K562 (cell line): ENCODE data around the gene QARS1. TPM values are rescaled to one million over a fixed set of nuclear protein-coding genes. Genes with fewer than 3 reads are reported as not detected.

ENCODE experiments used
- ATAC-seq: fragments of 200-7000 bp; cut with Tn5 transposase; 3 replicates; pipeline ENCODE4 v1.9.1; 2020; ENCODE audit warnings: moderate library complexity
- BruUV-seq: library from RNA; stranded (reverse); fragments of 400-500 nt; replicated peaks from 2 replicates; lab custom pipeline; 2021; lab: Mats Ljungman, UMichigan
- CTCF ChIA-PET: fragments of 300-600 bp; formaldehyde crosslinking; extraction: SDS; loops from one replicate; lab custom pipeline; 2021; ENCODE audit warnings: low intra/inter-chr PET ratio; lab: Yijun Ruan, JAX
- POLR2A ChIA-PET: fragments of 300-600, 350-650 bp; sonication (Branson Sonifier 250); formaldehyde crosslinking; extraction: SDS; loops from one replicate; lab custom pipeline; 2021; ENCODE audit warnings: antibody characterized with exemption, inconsistent platforms; lab: Yijun Ruan, JAX
- DNase-seq, 4 experiments: peaks; one replicate each; pipeline versions ENCODE4 v3.0.0 to v3.0.0-alpha.2; 2011 to 2018; ENCODE audit warnings: low spot score in 3 of 4, mixed read lengths in 3 of 4; ENCODE audit errors: extremely low read depth in 1 of 4
- FAIRE-seq: peaks from 2 replicates; lab custom pipeline; 2011; peaks lifted over from hg19 to GRCh38; lab: Jason Lieb, UNC
- H2AFZ ChIP-seq: 2 replicates; pipeline ENCODE4 v1.6.0; 2011; ENCODE audit warnings: low read depth, low read length, control low read depth, inconsistent platforms
- H3K27ac ChIP-seq: fragments of 200-600 bp; 3 replicates; pipeline ENCODE4 v1.8.0; 2011; ENCODE audit warnings: low read depth, mild to moderate bottlenecking, control low read depth, inconsistent platforms, low read length, moderate library complexity, mixed read lengths; ENCODE audit errors: extremely low read depth
- H3K27me3 ChIP-seq, 2 experiments: fragments of 300-600 bp in 1 of 2; 2 replicates in 1 of 2; 3 replicates in 1 of 2; pipeline versions ENCODE4 v1.6.0 to v1.8.0; 2011; ENCODE audit warnings: inconsistent platforms in 2 of 2, low read length in 2 of 2, mild to moderate bottlenecking in 1 of 2, mixed read lengths in 1 of 2, moderate library complexity in 1 of 2; ENCODE audit not compliant: control insufficient read depth in 2 of 2, insufficient read depth in 2 of 2
- H3K36me3 ChIP-seq: fragments of 300-600 bp; 3 replicates; pipeline ENCODE4 v1.8.0; 2011; ENCODE audit warnings: mild to moderate bottlenecking, low read length, inconsistent platforms; ENCODE audit not compliant: control insufficient read depth, insufficient read depth
- H3K4me1 ChIP-seq, 2 experiments: fragments of 200-600 bp in 1 of 2; replicated peaks in 1 of 2; 2 replicates in 1 of 2; 3 replicates in 1 of 2; pipeline versions ENCODE4 v1.5.1 to v1.8.0; 2011; ENCODE audit warnings: inconsistent platforms in 2 of 2, low read length in 2 of 2, mild to moderate bottlenecking in 1 of 2, mixed read lengths in 1 of 2, moderate library complexity in 1 of 2; ENCODE audit not compliant: control insufficient read depth in 2 of 2, insufficient read depth in 2 of 2
- H3K4me2 ChIP-seq: 2 replicates; pipeline ENCODE4 v1.6.1; 2011; ENCODE audit warnings: low read length, control low read depth, inconsistent platforms, mixed read lengths; ENCODE audit not compliant: insufficient read depth
- H3K4me3 ChIP-seq: fragments of 200-600 bp; sonication (generic), shearing (Covaris generic); 2 replicates; pipeline ENCODE4 v1.5.1; 2016; ENCODE audit warnings: control low read depth, inconsistent platforms
- H3K79me2 ChIP-seq: fragments of 200-600 bp; 3 replicates; pipeline ENCODE4 v1.8.0; 2011; ENCODE audit warnings: low read length, inconsistent platforms; ENCODE audit not compliant: control insufficient read depth, insufficient read depth
- H3K9ac ChIP-seq, 2 experiments: 2 replicates each; pipeline versions ENCODE4 v1.6.0 to v1.6.1; 2011; ENCODE audit warnings: low read depth in 2 of 2, low read length in 2 of 2, control low read depth in 1 of 2, inconsistent platforms in 1 of 2, mild to moderate bottlenecking in 1 of 2, mixed read lengths in 1 of 2; ENCODE audit not compliant: insufficient read depth in 1 of 2
- H3K9me1 ChIP-seq: one replicate; pipeline ENCODE4 v1.6.0; 2011; ENCODE audit warnings: inconsistent platforms, mild to moderate bottlenecking, low read length, moderate library complexity; ENCODE audit not compliant: control insufficient read depth, insufficient read depth
- H3K9me3 ChIP-seq: replicated peaks from 2 replicates; pipeline ENCODE4 v1.5.1; 2011; ENCODE audit warnings: low read depth, low read length, inconsistent platforms; ENCODE audit not compliant: control insufficient read depth, insufficient read depth
- H4K20me1 ChIP-seq: replicated peaks from 2 replicates; pipeline ENCODE4 v1.6.1; 2011; ENCODE audit warnings: low read length, inconsistent platforms, mixed read lengths; ENCODE audit not compliant: control insufficient read depth, insufficient read depth
- CBX1 ChIP-seq: sonication (generic); IDR thresholded peaks from 2 replicates; pipeline ENCODE4 v1.6.1; 2016; ENCODE audit warnings: antibody characterized with exemption, low read depth, mild to moderate bottlenecking
- CHCHD3 ChIP-seq: fragments of 250-450 bp; sonication (Bioruptor Pico); IDR thresholded peaks from 2 replicates; pipeline ENCODE4 v2.1.2; 2022; ENCODE audit warnings: mild to moderate bottlenecking
- DIDO1 ChIP-seq: fragments of 450-650 bp; IDR thresholded peaks from 2 replicates; pipeline ENCODE4 v1.6.1; 2016; ENCODE audit warnings: low read depth, missing biosample characterization, missing genetic modification characterization
- HMG20A ChIP-seq: fragments of 450-650 bp; formaldehyde crosslinking; conservative IDR thresholded peaks from 2 replicates; pipeline ENCODE4 v1.4.0; 2020; ENCODE audit warnings: mild to moderate bottlenecking, mixed read lengths
- KLF13 ChIP-seq: fragments of 450-650 bp; IDR thresholded peaks from 2 replicates; pipeline ENCODE4 v1.6.1; 2016; ENCODE audit warnings: missing genetic modification characterization, low read depth, mild to moderate bottlenecking, missing compliant biosample characterization, moderate library complexity, borderline replicate concordance
- NR2F6 ChIP-seq: fragments of 450-650 bp; formaldehyde crosslinking; IDR thresholded peaks from 2 replicates; pipeline ENCODE4 v1.4.0; 2020; ENCODE audit warnings: mild to moderate bottlenecking
- POLR2AphosphoS2 ChIP-seq: IDR thresholded peaks from 2 replicates; pipeline ENCODE4 v1.6.1; 2012; ENCODE audit warnings: low read length, improper control_type of control experiment
- RBM15 ChIP-seq: fragments of 200-400 bp; formaldehyde crosslinking; IDR thresholded peaks from 2 replicates; pipeline ENCODE4 v1.6.1; 2018; ENCODE audit warnings: mild to moderate bottlenecking, low read length, moderate library complexity; ENCODE audit not compliant: insufficient read depth
- SLC30A9 ChIP-seq: fragments of 250-450 bp; sonication (Bioruptor Pico); IDR thresholded peaks from 2 replicates; pipeline ENCODE4 v1.8.0; 2022; ENCODE audit warnings: mild to moderate bottlenecking, moderate library complexity
- SMARCE1 ChIP-seq: fragments of 450-650 bp; IDR thresholded peaks from 2 replicates; pipeline ENCODE4 v1.7.1; 2016; ENCODE audit warnings: mild to moderate bottlenecking
- STAG1 ChIP-seq: sonication (generic); formaldehyde crosslinking; IDR thresholded peaks from 2 replicates; pipeline ENCODE4 v1.5.0; 2020; ENCODE audit warnings: missing genetic modification reagents, borderline replicate concordance
- TCFL5 ChIP-seq: fragments of 250-450 bp; sonication (Bioruptor Pico); conservative IDR thresholded peaks from 2 replicates; pipeline ENCODE4 v1.6.1; 2021; ENCODE audit warnings: mild to moderate bottlenecking, moderate library complexity, matching md5 sums
- ZBTB11 ChIP-seq, 3 experiments: fragments of 200-800 bp in 1 of 3; fragments of 250-450 bp in 1 of 3; fragments of 450-650 bp in 1 of 3; sonication (Bioruptor Pico) in 1 of 3; sonication (Bioruptor generic) in 1 of 3; formaldehyde crosslinking in 1 of 3; IDR thresholded peaks; 2 replicates each; pipeline versions ENCODE4 v1.6.1 to v1.8.0; 2016 to 2022; ENCODE audit warnings: mild to moderate bottlenecking in 2 of 3, missing genetic modification characterization in 2 of 3, missing compliant biosample characterization in 1 of 3, moderate library complexity in 1 of 3
- ZNF121 ChIP-seq: sonication (generic); formaldehyde crosslinking; conservative IDR thresholded peaks from 2 replicates; pipeline ENCODE4 v1.8.0; 2022; ENCODE audit warnings: missing genetic modification reagents
- ZNF146 ChIP-seq: IDR thresholded peaks from one replicate; pipeline ENCODE4 v1.6.1; 2018; ENCODE audit warnings: missing compliant biosample characterization; ENCODE audit not compliant: unreplicated experiment
- ZNF41 ChIP-seq: fragments of 250-450 bp; sonication (Bioruptor Pico); conservative IDR thresholded peaks from 2 replicates; pipeline ENCODE4 v1.4.0; 2020; ENCODE audit warnings: mild to moderate bottlenecking
- WGBS: fragments of 100-300 bp; shearing (Covaris generic); methylation state at CpG from one replicate; pipeline ENCODE4 v1.1.6; 2016; ENCODE audit warnings: low coverage, mixed read lengths; ENCODE audit not compliant: insufficient coverage; ENCODE audit errors: missing lambda C conversion rate; 5-methylcytosine and 5-hydroxymethylcytosine counted together
- in situ Hi-C: fragments of 300-500 bp; cut with MboI; formaldehyde crosslinking; loops from 4 replicates; pipeline ENCODE4 v1.15.0; 2018; ENCODE audit warnings: inconsistent platforms, mixed read lengths
- intact Hi-C: fragments of 100-400 bp; cut with micrococcal nuclease; formaldehyde crosslinking; loops from 2 replicates; pipeline ENCODE4 v1.14.2; 2022
- polyA plus RNA-seq, 8 experiments: library from polyadenylated mRNA; depleted of rRNA in 4 of 8; stranded (reverse) in 5 of 8; unstranded in 3 of 8; fragments of >200 nt; fragmentation: Nextera tagmentation in 2 of 8; fragmentation: Illumina TruSeq in 1 of 8; extraction: Ambion mirVana in 2 of 8; extraction: Trizol in 1 of 8; gene quantifications; 2 replicates each; pipeline versions ENCODE4 v1.2.1 to v1.2.3, GENCODE V29; 2011 to 2014; ENCODE audit warnings: inconsistent platforms in 1 of 8, missing spikeins in 1 of 8
- total RNA-seq, 7 experiments: library from RNA; depleted of rRNA in 6 of 7; stranded (reverse); fragments of >200 nt in 6 of 7; fragmentation: Illumina TruSeq in 2 of 7; extraction: Trizol in 2 of 7; gene quantifications; 2 replicates each; pipeline versions ENCODE4 v1.2.1 to v1.2.3, GENCODE V29; 2011 to 2021; ENCODE audit warnings: low replicate concordance in 1 of 7

Gene QARS1
- total and polyA plus RNA-seq, 9 of the 15 experiments (the other 6 are each of a cell fraction or from before 2014, with no cell fraction given): 148 to 310 (median 273) TPM

GRCh38 chr3:49093853-49094767, 10.4 kb downstream of the QARS1 start, which contains the start of gene QRICH1:
QRICH1 (minus strand) TSS chr3:49094071; CDS start chr3:49077017, 17,054 bp downstream.
- ChIA-PET POLR2A (interaction anchor here (0.6 to 2.7 kb wide), 26 partner anchors 8 to 905 kb away, joined by 3 to 31 read pairs (median 4); partner anchors contain the start of genes DALRD3, NDUFAF3, QARS1 and USP19), CTCF (no interaction called here)
- DNase-seq (peak; percentile 78 to 96 (median 82)), ATAC-seq (peak; percentile 91), FAIRE-seq (peak; percentile 90)
- no peaks in the 10 kb centered on the region for H3K9me3 ChIP-seq
- in situ Hi-C loops (no loop called here), intact Hi-C loops (loop anchor here (1.0 to 2.0 kb wide), 2 partner anchors 10 to 65 kb away; partner anchors contain the start of genes IMPDH2 and QARS1)
- peak within 1 kb of the TSS; percentile 91 for H3K4me2 ChIP-seq
- TSS peak; percentile 81 for BruUV-seq
- peak within 1 kb of the TSS; percentile 62 for H3K4me3 ChIP-seq
- H3K9me1 ChIP-seq: peaks cover 5% of the 10 kb centered on the region
- no peaks in the 10 kb centered on the region for H3K27me3 ChIP-seq
- H4K20me1 ChIP-seq: peaks cover 20% of the 10 kb centered on the region
- peaks cover 52% of the 10 kb centered on the region for H3K36me3 ChIP-seq
- peaks cover 42% of the 10 kb centered on the region for H3K79me2 ChIP-seq
- WGBS: under 1% methylated on average over 45 of the region's 65 CpGs
- H3K4me1 ChIP-seq: peaks cover 18 to 30% of the 10 kb centered on the region in 2 experiments; a peak in 4 of 5 replicates
- peak within 1 kb of the TSS; percentile 87 to 99 for H3K9ac ChIP-seq
- H2AFZ ChIP-seq: peak within 1 kb of the TSS; percentile 98
- peak within 1 kb of the TSS; percentile 97 for H3K27ac ChIP-seq
- TF ChIP-seq CHCHD3 (CRISPR knock-in tag): no peak
- no peak for TF ChIP-seq CBX1
- TF ChIP-seq RBM15: no peak
- no peak for TF ChIP-seq POLR2AphosphoS2
- no peak for TF ChIP-seq NR2F6 (CRISPR knock-in tag)
- no peak for TF ChIP-seq KLF13 (tag)
- TF ChIP-seq ZNF41: no peak
- TF ChIP-seq SMARCE1: no peak
- TF ChIP-seq DIDO1: no peak
- no peak for TF ChIP-seq HMG20A
- 0 out of 6 replicates have a peak, but pooled peaks of 1 of the 3 experiments have one; percentile 34 for TF ChIP-seq ZBTB11 (CRISPR knock-in tag; IDR thresholded peaks at IDR 0.05)
- no peak for TF ChIP-seq ZNF146 (CRISPR knock-in tag)
- TF ChIP-seq TCFL5: no peak
- no peak for TF ChIP-seq STAG1 (CRISPR knock-in tag)
- TF ChIP-seq ZNF121 (CRISPR knock-in tag): no peak
- TF ChIP-seq SLC30A9 (CRISPR knock-in tag): no peak
